HEK293T (cell line): ENCODE data around the gene CCDC69.

Experiments used
- CTCF ChIA-PET: fragments of 350-600 bp; formaldehyde crosslinking; extraction: SDS; loops from one replicate; lab custom pipeline; 2021; ENCODE audit warnings: antibody characterized with exemption, inconsistent platforms; lab: Yijun Ruan, JAX
- POLR2A ChIA-PET: fragments of 350-600 bp; formaldehyde crosslinking; extraction: SDS; loops from one replicate; lab custom pipeline; 2020; ENCODE audit warnings: antibody characterized with exemption, inconsistent platforms; lab: Yijun Ruan, JAX
- DNase-seq: peaks from one replicate; pipeline ENCODE4 v3.0.0; 2012; ENCODE audit warnings: mixed read lengths; ENCODE audit errors: extremely low spot score
- ARNT ChIP-seq: fragments of 450-650 bp; IDR thresholded peaks from 2 replicates; pipeline ENCODE4 v1.6.1; 2017; ENCODE audit warnings: mild to moderate bottlenecking
- BHLHE40 ChIP-seq: fragments of 450-650 bp; IDR thresholded peaks from 2 replicates; pipeline ENCODE4 v1.6.1; 2016; ENCODE audit warnings: mild to moderate bottlenecking, moderate library complexity, borderline replicate concordance
- CTBP1 ChIP-seq: fragments of 450-650 bp; IDR thresholded peaks from 2 replicates; pipeline ENCODE4 v1.6.1; 2016; ENCODE audit warnings: borderline replicate concordance
- ELF4 ChIP-seq: fragments of 450-650 bp; IDR thresholded peaks from 2 replicates; pipeline ENCODE4 v1.6.1; 2017; ENCODE audit warnings: antibody characterized with exemption
- FOXA1 ChIP-seq: fragments of 450-650 bp; IDR thresholded peaks from 2 replicates; pipeline ENCODE4 v1.6.1; 2016; ENCODE audit warnings: mild to moderate bottlenecking
- FOXK2 ChIP-seq: fragments of 450-650 bp; IDR thresholded peaks from 2 replicates; pipeline ENCODE4 v1.6.1; 2016; ENCODE audit warnings: mild to moderate bottlenecking
- FOXM1 ChIP-seq: fragments of 450-650 bp; IDR thresholded peaks from 2 replicates; pipeline ENCODE4 v1.6.1; 2017; ENCODE audit warnings: mild to moderate bottlenecking, borderline replicate concordance
- HDGF ChIP-seq: fragments of 450-650 bp; IDR thresholded peaks from 2 replicates; pipeline ENCODE4 v1.6.1; 2017; ENCODE audit warnings: antibody characterized with exemption, borderline replicate concordance
- L3MBTL2 ChIP-seq: fragments of 450-650 bp; conservative IDR thresholded peaks from 2 replicates; pipeline ENCODE4 v1.6.1; 2016; ENCODE audit warnings: mild to moderate bottlenecking
- LEF1 ChIP-seq: fragments of 450-650 bp; IDR thresholded peaks from 2 replicates; pipeline ENCODE4 v1.6.1; 2017; ENCODE audit warnings: mild to moderate bottlenecking, borderline replicate concordance
- NFRKB ChIP-seq: fragments of 450-650 bp; IDR thresholded peaks from 2 replicates; pipeline ENCODE4 v1.6.1; 2016; ENCODE audit warnings: mild to moderate bottlenecking, moderate library complexity
- SP1 ChIP-seq: fragments of 450-650 bp; IDR thresholded peaks from 2 replicates; pipeline ENCODE4 v1.6.1; 2017
- SUZ12 ChIP-seq: fragments of 450-650 bp; IDR thresholded peaks from 2 replicates; pipeline ENCODE4 v1.6.1; 2016; ENCODE audit warnings: mild to moderate bottlenecking
- TARDBP ChIP-seq: fragments of 450-650 bp; IDR thresholded peaks from 2 replicates; pipeline ENCODE4 v1.6.1; 2016
- ZNF384 ChIP-seq: fragments of 450-650 bp; IDR thresholded peaks from 2 replicates; pipeline ENCODE4 v1.6.1; 2016
- TF ChIP-seq, protein P1 (sequence below): fragments of 450-650 bp; IDR thresholded peaks from 2 replicates; pipeline ENCODE4 v1.6.1; 2016

CCDC69 gene, protein sequence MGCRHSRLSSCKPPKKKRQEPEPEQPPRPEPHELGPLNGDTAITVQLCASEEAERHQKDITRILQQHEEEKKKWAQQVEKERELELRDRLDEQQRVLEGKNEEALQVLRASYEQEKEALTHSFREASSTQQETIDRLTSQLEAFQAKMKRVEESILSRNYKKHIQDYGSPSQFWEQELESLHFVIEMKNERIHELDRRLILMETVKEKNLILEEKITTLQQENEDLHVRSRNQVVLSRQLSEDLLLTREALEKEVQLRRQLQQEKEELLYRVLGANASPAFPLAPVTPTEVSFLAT

DNA sequence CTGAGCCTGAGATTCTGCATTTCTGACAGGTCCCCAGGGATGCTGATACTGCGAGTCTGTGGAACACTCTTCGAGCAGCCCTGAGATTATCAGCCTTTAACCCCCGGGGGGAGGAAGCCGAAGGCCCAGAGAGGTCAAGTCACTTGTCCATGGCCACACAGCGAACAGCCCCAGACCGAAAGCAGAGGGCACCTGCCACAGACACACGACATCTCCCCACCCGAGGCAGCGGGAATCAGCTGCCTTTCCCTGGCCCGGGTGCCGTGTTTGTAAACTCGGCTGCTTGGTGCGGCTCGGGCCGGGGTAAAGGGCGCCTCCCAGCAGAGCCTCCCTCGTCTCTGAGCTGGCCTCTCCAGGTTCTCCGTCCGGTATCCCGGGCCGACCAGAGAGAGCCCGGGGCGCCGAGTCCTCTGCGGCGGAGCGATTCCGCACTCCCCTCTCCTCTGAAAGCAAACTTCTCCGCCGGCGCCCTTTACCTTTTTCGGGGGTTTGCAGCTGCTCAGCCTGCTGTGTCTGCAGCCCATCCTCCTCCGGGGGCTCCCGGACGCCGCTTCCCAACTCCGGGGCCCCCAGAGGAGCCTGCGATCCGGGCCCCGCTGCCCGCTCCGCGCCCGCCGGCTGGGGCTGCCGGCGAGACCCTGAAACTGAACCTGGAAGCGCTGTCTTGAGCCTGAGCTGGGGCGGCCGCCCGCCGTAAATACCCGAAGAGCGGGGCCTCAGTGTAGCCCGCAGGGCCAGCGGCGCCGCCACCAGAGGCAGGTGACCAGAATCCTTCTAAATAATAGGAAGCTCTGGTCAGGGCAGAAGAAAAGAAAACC, at the start of gene CCDC69:
TSS of gene CCDC69 (minus strand) at position 646 of the 818 bp plus-strand sequence. CDS start at position 524, 122 bp downstream.
- TF ChIP-seq ZNF384 (no peak), HDGF (no peak), CTBP1 (no peak), BHLHE40 (no peak), ARNT (no peak), FOXM1 (no peak), NFRKB (no peak), FOXA1 (no peak), TARDBP (no peak)
- peak; percentile 85 for DNase-seq
- ChIA-PET CTCF (interaction anchor here (0.6 to 1.3 kb wide), 8 partner anchors 12 to 921 kb away, joined by 3 to 4 read pairs (median 3); partner anchors contain the start of genes ARSI and GM2A), POLR2A (interaction anchor here (0.6 to 1.9 kb wide), 6 partner anchors 10 to 194 kb away, joined by 3 to 13 read pairs (median 4); no protein-coding TSS in a partner anchor)

DNA sequence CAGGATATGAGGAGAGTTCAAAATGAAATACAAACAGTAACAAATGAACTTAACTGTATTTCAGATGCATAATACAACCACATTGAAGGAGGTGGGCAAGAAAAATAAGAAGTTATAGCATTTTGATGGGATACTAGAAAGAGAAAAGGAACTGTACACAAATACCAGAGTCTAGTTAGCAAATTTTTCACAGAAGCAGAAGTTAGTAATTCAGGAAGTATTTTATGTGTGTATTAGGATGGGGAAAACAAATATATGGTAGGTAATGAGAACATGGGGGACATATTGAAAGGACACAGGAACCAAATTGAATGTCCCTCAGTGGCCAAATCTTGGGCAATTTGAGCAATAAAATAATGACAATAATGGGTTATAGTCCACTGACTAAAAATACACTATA, 47.4 kb upstream of the CCDC69 start:
- TF ChIP-seq FOXA1, result no peak
- TF ChIP-seq HDGF, result no peak
- TF ChIP-seq ELF4, result no peak
- TF ChIP-seq, protein P1, sequence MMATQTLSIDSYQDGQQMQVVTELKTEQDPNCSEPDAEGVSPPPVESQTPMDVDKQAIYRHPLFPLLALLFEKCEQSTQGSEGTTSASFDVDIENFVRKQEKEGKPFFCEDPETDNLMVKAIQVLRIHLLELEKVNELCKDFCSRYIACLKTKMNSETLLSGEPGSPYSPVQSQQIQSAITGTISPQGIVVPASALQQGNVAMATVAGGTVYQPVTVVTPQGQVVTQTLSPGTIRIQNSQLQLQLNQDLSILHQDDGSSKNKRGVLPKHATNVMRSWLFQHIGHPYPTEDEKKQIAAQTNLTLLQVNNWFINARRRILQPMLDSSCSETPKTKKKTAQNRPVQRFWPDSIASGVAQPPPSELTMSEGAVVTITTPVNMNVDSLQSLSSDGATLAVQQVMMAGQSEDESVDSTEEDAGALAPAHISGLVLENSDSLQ, result no peak
- no peak for TF ChIP-seq ARNT
- no peak for TF ChIP-seq FOXK2
- TF ChIP-seq ZNF384, result no peak
- no peak for TF ChIP-seq LEF1
- no peak for TF ChIP-seq TARDBP
- TF ChIP-seq NFRKB, result no peak
- TF ChIP-seq SUZ12, result no peak
- TF ChIP-seq BHLHE40, result no peak
- TF ChIP-seq L3MBTL2, result no peak
- no peak for TF ChIP-seq SP1
- no peak for TF ChIP-seq CTBP1
- TF ChIP-seq FOXM1, result no peak
- CTCF ChIA-PET, result no interaction called here
- POLR2A ChIA-PET, result no interaction called here
- DNase-seq, result no peak

DNA sequence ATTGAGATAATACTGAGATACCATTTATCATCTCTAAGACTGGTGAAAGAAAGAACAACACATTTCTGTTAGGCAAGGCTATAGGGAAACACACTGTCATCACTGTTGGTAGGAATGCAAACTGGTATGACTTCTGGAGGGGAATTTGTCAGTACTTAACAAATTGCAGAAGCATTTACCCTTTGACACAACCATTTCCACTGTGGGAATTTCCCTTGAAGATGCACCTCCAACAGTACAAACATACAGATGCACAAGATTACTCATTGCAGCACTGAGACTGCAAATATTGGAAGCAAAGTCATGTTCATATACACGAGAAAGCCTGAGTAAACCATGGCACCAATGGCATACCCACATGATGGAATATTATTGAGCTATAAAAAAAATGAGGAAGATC, 46.7 kb upstream of the CCDC69 start:
- POLR2A ChIA-PET, result no interaction called here
- DNase-seq, result no peak
- TF ChIP-seq FOXK2, result no peak
- TF ChIP-seq ELF4, result no peak
- no peak for TF ChIP-seq BHLHE40
- TF ChIP-seq FOXM1, result no peak
- no peak for TF ChIP-seq NFRKB
- TF ChIP-seq HDGF, result no peak
- no peak for TF ChIP-seq SUZ12
- no peak for TF ChIP-seq LEF1
- TF ChIP-seq ZNF384, result no peak
- no peak for TF ChIP-seq ARNT
- no peak for TF ChIP-seq L3MBTL2
- TF ChIP-seq CTBP1, result no peak
- TF ChIP-seq FOXA1, result no peak
- TF ChIP-seq, protein P1, result no peak
- TF ChIP-seq TARDBP, result no peak
- no peak for TF ChIP-seq SP1
- CTCF ChIA-PET, result no interaction called here

DNA sequence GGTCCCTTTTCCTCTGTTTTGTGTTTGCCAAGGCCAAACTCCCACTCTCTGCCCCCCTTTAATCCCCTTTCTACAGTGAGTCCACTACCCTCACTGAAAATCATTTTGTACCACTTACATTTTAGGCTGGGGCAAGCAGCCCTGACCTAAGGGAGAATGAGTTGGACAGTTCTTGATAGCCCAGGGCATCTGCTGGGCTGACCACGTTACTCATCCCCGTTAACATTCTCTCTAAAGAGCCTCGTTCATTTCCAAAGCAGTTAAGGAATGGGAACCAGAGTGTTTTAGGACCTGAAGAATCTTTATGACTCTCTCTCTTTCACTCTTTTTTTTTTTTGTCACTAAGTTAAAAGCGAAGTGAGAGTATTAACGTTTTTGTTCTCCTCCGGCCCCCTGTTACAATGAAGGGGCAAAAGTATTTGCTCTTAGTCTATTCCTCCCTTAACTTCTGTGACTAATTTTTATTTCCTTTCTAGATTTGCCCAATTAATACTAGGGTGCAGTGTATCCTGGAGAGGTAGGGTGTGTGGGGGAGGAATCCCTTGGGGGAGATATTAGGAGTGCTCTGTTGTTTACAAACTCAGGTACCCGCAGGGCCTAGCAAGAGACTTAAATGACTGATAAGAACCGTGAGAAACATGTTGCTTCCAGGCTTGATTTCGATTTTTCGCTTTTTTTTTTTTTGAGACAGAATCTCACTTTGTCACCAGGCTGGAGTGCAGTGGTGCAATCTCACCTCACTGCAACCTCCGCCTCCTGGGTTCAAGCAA, 43.8 kb upstream of the CCDC69 start:
- CTCF ChIA-PET, result no interaction called here
- TF ChIP-seq FOXA1, result no peak
- TF ChIP-seq L3MBTL2, result no peak
- TF ChIP-seq FOXK2, result no peak
- no peak for TF ChIP-seq BHLHE40
- no peak for TF ChIP-seq TARDBP
- TF ChIP-seq CTBP1, result no peak
- no peak for TF ChIP-seq ZNF384
- TF ChIP-seq HDGF, result no peak
- TF ChIP-seq NFRKB, result no peak
- TF ChIP-seq, protein P1, result no peak
- no peak for TF ChIP-seq SP1
- TF ChIP-seq SUZ12, result no peak
- TF ChIP-seq ELF4, result no peak
- TF ChIP-seq LEF1, result no peak
- POLR2A ChIA-PET, result no interaction called here
- DNase-seq, result no peak
